ENCODE results near the gene C7.

GRCh38 chr5:40915341-40915926, 6.1 kb downstream of the C7 start:
- TF ChIP-seq CTCF (IDR thresholded peaks at IDR 0.05; ENCODE audit: poor library complexity) (no peak), EZH2phosphoT487 (IDR thresholded peaks at IDR 0.05; ENCODE audit: low read depth, severe bottlenecking, unreplicated experiment) (no peak)
